CD4-positive, alpha-beta T cell treated with Interleukin-12 subunit alpha and Interleukin-12 subunit beta, for 1 hour (primary cell): ENCODE results near the gene PAPPA.

ENCODE experiments used
- DNase-seq: peaks from one replicate; pipeline ENCODE4 v3.0.0-alpha.2; 2020

The PAPPA gene

DNA sequence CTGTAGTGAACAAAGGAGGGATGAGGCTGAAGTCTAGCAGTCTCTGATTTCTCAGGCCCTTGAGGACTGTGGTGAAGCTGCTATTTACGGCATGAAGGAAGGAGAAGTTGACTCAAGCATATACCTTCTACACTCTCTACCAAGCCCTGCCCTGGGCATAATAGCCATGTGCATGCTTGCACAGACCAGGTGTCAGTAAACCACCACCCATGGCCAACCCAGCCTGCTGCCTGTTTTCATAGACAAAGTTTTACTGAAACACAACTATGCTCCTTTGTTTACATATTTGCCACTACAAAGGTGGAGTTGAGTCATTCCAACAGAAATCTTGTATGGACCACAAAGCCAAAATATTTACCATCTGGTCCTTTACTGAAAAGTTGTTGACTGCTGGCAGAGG is 126.9 kb downstream of the PAPPA start:
- DNase-seq, result no peak

DNA sequence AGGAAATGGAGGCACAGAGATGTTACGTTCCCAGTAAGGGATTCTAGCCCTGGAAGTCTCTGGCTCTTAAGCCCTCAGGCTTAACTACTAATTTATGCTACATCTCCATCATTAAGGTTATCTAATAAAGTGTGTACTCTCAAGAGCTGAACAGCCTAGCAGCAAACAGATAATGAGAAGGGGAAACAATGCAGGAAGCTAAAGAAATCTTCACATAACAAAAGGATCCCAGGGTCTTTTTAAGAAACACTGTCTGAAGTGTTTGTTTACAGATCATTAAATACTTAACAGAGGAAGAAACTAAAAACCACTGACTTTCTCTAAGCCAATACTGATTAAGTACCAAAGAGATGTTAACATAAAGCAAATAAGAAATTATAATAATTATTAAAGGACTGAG is 129.0 kb downstream of the PAPPA start:
- DNase-seq, result no peak

DNA sequence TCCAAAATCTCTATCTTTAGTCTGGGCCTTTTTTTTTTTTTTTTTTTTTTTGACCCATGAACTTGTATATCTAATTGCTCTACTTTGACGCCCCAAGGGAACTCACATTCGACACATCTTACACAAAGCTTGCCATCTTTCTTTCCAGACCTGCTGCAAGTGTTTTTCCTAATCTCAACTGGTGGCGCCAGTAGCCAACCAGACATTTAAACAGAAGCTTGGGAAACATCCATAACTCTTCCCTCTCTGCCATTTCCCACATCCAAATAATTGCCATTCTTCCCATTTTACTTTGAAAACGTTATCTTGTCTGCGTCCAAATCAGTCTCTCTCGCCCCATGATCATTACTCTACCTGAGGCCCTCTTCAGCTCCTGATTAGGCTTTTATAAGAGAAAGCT is 130.9 kb downstream of the PAPPA start:
- no peak for DNase-seq

DNA sequence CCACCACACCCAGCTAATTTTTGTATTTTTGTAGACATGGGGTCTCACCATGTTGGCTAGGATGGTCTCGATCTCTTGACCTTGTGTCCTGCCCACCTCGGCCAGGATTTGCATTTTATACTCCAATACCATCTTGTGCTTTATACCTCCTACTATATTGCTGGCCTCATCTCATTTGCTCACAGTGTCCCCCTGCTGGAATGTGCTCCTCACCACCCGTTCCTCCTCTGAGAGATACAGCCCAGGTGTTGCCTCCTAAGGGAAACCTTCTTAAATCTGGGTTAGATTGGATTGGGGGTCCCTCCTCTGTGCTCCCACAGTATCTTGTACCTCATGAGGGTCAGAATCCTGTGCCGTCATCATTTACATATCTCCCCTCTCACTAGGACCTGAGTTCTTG is 131.7 kb downstream of the PAPPA start:
- no peak for DNase-seq

DNA sequence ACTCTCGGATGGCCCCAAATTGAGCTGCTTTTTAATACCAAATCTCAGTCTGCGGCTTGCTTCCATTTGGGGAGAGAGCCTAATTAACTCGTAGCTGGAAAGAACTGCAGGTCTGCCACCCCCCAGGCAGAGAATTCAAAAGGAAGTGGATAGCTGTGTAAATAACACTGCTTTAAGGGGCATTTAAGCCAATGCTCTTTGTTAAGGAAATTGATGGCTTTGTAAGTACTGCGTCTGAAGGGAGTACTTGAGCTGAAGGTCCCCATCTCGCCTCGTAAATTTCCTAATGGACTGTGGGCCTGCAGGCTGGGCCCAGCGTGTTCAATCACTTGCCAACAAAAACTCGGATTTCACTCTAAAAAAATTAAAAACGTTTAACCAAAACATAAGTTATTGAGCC is 132.7 kb downstream of the PAPPA start:
- DNase-seq, result no peak

DNA sequence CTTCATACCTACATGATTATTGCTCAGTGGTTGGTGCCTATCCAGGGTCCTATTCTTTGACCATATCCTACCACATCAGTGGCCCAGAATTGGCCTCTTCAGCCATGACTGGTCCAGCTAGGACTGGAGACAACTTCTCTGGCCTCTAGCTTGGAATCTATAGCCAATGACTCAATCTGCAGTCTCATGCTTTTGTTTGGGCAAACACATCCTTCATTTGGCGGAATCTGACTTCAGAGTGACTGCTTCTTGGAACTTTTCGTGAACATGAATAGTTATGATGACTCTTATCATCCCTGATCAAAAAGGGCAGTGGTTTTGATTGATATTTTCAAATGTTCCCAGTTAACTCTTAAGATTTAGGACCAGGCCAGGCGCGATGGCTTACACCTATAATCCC is 134.1 kb downstream of the PAPPA start:
- DNase-seq, result no peak

DNA sequence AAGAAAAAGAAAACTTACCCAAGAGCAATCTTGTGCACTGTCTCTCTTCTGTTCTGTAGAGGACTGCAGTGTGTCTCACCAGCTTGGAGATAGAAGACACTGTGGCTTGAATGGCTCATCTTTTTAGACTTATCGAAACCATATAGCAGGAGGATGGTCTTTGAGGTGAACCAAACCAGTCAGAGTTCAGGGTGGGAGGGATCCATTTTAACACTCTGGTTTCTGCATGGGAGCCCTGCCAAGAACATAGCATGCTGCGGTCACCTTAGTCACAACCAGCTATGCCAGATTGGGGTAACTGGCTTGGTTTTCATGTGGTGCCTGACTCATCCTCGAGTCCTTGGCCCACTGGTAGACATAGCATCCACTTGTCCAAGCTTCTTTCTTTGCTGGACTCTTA is 135.1 kb downstream of the PAPPA start:
- no peak for DNase-seq

DNA sequence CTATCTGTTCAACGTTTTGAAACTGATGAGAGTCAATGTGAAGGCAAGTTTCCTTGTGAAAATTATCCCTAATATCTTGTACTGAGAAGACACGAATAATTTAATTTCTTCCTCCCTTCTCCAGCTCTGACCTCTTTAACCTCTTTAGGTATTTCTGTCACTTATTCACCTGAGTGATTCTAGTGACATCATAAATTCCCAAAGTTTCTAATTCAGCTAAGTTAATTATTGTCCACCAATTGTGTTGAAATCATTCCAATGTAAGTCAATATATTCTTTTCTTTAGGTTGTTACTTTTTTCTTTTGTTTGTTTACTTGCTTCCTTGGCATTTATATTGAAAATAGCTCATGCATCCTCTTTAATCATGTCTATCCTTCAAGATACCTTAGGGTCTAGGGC is 143.8 kb downstream of the PAPPA start:
- no peak for DNase-seq

DNA sequence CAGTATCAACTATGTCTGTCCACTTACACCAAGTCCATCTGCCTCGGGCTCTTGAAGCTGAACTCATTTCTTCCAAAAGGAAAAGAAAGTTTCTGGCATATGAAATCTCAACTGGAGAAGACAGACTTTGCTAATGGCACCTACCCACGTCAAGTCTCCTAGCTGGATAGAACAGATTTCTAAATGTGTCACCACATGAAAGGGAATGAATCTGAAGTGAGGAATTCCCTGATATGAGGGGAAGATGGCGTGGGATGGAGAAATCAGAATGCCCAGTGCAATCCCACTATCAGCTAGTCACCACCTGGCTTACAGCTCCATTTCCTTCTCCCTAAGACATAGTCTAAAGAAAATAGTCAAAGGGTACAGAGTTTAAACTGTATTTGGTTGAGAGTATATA is 144.7 kb downstream of the PAPPA start:
- DNase-seq, result no peak

DNA sequence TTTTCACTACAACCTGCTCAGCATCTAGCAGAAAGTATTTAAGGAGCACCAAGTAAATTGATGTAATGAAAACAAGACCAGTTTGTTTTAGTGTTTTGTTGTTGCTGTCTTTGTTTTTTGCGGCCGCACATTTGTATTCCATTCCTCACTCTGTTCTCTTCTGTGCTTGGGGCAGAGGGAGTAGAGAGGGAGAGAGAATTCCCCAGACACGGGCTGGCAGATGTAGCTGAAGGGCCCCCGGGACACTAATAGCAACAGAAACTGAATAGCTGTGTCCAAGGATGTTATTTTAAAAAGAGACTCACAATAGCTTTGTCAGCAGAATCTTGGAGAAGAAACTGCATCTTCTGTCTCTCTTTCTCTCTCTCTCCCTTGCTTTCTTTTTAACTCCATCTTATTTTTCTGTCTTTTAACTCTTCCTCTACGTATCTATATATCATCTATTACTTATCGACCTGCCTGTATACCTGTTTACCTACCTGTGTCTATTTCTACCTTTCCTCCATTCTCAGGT is 145.3 kb downstream of the PAPPA start:
- DNase-seq, result no peak

DNA sequence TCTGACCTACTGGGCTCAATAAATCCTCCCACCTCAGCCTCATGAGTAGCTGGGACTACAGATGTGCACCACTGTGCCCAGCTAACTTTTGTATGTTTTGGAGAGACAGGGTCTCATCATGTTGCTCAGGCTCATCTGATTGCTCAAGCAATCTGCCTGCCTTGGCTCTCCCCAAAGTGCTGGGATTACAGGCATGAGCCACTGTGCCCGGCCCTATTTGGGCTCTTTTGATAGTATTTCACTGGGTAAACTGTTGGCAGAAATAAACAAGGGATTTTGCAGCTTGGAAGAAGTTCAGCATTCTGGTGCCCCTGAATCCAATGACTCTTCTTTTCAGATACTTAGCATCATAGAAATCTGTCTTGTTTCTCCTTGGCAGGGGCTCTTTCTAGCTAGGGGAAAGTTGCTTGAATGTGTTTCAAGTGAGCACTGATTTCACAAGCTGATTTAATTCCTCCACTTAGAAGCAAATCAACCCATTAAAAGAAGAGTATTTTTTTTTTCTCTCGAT is 146.8 kb downstream of the PAPPA start:
- no peak for DNase-seq

DNA sequence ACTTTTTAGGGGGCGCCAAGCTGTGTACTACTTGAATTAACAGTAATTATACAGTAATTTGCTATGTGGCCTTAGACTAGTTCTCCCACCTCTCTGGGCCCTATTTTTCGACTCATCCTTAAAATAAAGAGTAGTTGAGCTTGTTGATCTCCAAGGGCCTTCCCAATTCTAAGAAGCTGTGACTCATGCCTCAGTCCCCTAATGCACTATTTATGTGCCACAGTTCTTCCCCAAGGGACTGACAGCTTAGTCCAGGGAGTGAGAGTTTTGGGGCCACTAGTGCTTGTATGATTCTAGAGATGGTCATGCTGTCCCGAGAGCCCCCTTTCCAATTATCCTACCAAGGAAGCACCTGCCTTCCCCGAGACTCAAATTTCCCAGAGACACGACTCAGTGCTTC is 149.7 kb downstream of the PAPPA start:
- no peak for DNase-seq

DNA sequence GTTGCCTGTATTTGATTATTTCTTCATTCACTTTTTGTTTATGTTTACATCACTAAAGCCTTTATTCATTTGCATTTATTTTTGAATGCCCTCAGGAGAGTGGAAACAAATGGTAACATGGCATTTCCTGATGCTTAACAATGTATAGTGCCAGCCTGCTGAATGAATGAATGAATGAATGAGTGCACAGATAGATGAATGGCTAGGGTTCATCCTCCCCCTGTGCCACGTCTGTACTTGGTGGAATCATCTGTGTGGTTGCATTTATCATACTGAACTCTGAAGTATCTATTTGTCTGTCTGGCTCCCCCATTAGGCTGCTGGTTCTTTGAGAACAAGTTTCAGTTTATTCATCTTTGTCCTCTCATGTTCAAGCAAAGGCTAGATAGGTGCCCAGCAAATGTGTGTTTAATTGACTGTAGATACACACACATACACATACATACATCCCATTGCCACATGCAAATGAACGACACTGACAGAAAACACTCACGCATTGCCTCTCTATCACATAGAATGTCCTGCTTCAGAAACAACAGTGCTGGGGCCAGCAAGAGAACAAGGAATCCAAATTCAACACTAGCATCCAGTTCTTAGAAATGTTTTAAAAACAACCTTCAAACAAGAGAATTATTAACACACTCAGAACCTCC is 150.4 kb downstream of the PAPPA start:
- DNase-seq, result no peak

DNA sequence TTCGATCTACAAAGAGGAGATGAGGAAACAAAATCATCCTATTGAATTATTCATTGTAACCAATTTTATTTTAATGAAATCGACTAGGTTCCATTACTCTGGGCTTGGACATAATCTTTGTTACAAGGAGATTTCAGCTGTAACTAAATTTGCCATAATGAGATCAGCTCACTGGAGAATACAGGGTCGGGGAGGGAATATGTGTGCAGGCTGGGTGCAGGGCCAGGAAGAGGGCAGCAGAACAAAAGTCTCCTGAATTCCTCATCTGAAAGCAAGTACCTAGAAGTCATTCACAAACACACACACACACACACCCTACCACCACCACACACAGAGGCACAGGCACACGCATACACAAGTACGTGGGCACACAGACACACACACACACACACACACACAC is 151.2 kb downstream of the PAPPA start:
- no peak for DNase-seq

DNA sequence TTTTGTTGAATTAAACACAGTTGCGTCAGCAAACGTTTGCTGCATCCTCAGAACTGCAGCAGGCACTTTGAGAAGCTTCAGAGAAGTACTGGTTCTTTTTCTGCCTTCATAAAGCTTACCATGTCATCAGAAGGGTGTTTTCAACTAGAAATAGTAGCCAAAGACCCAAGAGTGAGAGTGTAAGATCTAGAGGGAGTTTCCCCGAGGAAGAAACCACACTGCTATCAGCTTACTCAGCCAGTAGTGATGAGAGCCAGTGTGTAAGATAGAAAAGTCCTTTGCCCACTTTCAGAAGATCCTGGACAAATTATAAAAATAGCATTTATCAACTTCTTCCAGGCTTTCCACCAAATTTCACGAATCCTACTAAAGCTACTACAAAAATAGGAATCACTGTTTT is 154.5 kb downstream of the PAPPA start:
- DNase-seq, result no peak

DNA sequence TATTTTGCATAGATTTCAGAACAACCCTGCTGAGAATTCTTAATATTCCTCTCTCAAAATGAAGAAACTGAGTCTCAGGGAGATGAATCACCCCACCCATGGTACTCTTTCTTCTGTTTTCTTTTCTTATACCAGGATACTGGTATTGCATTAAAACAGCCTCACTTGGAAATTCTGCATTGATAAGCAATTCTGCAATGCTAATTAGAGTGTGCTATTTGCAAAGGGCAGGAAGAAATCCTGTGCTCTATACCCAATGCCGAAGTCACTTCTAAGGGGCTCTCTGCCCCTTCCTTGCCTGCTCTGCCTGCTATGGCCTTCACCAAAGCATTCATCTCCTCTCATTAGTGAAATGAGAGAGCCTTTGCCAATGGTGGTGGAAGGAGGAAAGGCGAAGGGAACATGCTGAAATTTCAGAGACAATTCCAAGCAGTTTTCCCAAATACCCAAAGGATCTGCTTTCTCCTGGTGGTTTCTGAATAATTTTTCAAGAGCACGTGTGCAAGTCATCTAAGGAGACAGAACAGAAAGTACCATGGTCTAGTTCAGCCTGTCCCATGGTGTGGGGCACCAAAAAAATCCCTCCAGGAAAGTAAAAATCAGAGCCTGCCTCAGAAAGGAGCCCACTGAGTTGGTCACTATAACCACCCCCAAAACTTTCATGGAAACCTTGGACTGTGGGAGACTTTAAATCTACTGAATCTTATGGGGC is 156.5 kb downstream of the PAPPA start:
- no peak for DNase-seq

DNA sequence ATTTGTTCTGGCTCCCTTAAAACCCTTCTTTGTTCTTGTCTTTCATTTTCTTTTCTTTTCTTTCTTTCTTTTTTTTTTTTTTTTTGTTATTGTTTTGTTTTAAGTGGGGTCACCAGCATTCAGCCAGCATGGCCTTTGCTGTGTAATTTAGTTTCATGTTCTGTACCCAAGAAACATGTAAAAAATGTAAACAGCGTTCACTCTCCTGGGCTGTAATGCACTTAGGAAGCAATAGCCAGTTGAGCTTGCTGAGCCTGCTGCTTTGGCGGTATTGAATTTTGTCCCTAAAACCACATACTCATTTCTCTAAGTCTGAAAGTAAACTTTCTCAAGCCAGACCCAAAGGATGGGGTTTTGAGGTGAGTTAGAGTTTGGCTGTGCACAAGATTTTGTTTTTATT is 158.6 kb downstream of the PAPPA start:
- no peak for DNase-seq

DNA sequence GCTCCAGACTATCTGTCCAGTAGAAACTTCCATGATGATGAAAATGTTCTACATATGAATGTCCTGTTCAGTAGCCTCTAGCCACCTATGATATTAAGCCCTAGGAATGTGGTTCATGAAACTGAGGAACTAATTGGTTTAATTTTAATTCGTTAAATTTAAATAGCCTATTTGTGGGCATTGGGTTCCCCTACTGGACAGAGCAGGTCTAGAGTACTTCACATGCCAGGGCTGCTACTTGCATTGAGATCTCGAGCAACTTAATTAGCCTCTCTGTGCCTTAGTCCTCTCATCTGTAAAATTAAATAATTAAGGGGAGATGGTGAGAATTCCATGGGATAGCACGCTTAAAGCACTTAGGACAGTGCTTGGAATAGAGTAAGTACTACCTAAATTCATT is 160.0 kb downstream of the PAPPA start:
- DNase-seq, result no peak

DNA sequence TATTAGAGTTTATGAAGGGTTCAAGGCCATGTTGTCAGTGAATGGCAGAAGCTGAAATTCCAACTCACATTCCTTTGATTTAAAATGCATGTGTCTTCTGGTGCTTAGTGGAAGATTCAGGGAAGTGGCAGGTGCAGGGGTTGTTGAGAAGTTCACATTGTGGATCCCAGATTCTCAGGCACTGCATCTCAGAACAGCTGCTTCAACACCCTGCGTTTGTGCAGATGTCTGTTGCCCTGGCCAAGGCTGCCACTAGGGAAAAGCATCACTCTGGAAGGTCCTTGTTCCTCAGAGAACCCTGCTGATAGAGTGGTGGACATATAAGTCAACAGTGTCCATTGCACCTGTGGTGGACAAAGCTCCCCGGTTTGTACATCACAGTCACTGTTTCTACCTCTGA is 162.7 kb downstream of the PAPPA start:
- DNase-seq, result no peak

DNA sequence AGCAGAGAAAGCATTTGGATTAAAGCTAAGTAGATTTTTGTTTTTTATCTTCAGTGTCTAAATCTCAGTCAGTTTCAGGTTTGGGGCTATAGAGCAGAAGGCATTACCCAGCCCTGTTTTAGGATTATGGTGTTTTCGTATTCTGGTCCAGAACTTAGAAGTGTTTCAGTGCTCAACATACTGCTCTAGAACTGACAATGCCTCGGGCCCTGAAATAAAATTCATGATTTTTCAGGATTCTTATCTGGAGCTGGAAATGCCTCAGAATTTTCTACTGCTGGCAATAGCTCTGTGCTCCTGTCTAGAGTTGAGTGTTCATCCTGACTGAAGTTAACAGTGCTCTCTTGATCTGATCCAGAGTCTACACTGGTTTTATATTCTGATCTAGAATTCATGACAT is 163.9 kb downstream of the PAPPA start:
- no peak for DNase-seq

DNA sequence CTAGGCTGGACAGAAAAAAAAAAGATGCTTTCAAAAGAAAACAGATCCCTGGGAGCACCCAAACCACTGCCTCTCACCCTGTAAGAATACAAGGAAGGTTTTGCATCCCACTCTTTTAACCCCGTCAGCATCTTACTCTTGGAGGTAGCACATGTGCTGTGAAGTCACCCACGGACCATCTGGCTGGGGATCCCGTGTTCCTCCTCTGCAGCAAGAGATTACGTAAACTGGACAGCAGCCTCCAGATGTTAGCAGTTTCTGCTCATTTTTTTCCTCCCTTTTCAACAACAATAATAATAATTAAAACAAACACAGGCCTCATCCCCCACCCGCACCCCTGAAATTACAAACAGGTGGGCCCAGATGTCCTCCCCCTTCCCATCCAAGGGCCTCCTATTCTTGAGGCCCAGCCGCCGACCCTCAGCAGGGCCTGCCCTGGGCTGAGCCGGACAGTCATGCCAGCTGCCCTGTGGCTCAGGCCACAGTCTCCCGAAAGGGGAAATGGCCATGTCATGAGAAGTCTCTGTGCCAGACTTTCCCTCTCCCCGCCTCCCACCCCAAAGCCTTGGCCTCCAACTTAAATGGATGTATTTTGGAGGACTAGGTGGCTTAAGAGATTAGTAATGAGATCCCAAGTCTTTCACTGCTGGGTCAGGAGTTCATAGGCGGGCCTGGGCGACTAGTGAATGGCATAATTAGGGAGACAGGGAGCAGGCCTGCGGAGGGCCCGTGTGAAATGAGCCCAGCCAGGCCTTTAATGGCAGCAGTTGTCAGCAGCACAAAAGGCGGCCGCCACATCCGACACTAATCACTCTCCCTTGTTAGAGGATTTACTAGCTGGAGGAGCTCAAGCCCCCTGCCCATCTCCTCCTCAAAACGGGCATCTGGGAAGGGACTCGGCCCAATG is 165.1 kb downstream of the PAPPA start:
- DNase-seq, result no peak

DNA sequence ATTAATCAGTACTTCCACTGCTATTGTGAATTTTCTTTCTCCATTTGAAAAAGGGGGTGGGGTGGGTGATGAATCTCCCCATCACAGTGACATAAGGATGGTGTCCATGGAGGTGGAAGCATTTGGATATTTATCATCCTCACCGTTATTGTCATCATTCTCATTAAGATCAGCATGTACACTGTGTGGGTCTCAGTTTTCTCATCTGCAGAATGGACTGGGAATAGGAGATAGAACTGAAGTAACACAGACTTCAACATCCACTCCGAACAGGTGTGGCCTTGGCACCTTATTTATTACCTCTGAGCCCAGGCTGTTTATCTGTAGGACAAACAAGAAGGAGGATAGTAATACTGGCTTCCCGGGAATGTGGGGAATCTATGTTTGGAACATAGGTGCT is 165.9 kb downstream of the PAPPA start:
- no peak for DNase-seq

DNA sequence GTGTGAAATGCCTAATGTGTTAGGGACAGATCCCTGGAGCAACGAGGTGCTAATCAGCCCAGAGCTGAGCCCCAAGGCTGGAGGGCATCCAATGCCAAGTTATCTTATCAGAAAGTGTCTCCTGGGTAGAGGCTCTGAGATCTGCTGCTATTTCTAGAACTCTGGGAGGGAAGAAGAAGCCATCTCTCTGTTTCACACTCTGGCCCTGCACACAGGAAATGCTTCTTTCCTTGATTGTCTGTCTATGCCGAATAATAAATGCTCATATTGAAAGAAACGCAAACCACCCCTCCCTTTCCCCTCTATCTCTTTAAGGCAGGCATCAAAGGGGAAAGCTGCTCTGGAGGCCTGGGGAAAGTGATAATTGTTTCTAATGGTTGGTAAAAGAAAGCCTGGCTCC is 166.7 kb downstream of the PAPPA start:
- no peak for DNase-seq

DNA sequence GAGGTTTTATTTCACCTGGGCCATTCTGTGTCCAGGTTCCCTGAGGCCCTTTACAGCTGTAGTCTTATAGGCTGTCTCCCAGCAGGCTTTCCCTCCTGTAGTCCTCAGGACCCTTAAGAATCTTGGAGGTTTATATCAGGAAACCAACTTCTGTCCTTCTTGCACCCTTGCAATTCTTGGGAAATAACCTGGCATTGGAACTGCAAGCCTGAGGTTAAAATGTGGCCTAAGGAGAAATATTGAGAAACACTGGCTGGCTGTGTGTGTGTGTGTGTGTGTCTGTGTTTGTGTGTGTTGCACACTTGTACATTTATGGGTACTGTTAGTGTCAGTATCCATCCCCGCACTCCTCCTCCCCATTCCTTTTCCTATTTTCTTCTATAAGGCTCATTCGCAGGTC is 168.9 kb downstream of the PAPPA start:
- DNase-seq, result no peak
